Effector memory CD8-positive, alpha-beta T cell (primary cell): ENCODE data around the gene FOXO6.

Experiments
- ATAC-seq: fragments of 150-1000 bp; cut with Tn5 transposase; replicated peaks from 2 replicates; pipeline ENCODE4 v1.10.0; 2021; ENCODE audit warnings: mild to moderate bottlenecking, moderate library complexity
- DNase-seq, 3 experiments: peaks; one replicate each; pipeline ENCODE4 v3.0.0; 2021
- H3K27ac Mint-ChIP-seq, 2 donors: one replicate each; pipeline ENCODE4 v1.8.0; 2022; ENCODE audit warnings: mild to moderate bottlenecking in 2 of 2, mixed read lengths in 2 of 2, moderate library complexity in 2 of 2
- H3K27me3 Mint-ChIP-seq, 2 donors: one replicate each; pipeline ENCODE4 v1.8.0; 2022; ENCODE audit warnings: mixed read lengths in 2 of 2
- H3K36me3 Mint-ChIP-seq: one replicate; pipeline ENCODE4 v1.8.0; 2022; ENCODE audit warnings: mild to moderate bottlenecking, moderate library complexity, mixed read lengths; ENCODE audit not compliant: insufficient read depth
- H3K4me1 Mint-ChIP-seq, 2 donors: one replicate each; pipeline ENCODE4 v1.8.0; 2022; ENCODE audit warnings: low read depth in 2 of 2, mixed read lengths in 2 of 2
- H3K4me3 Mint-ChIP-seq, 2 donors: one replicate each; pipeline ENCODE4 v1.8.0; 2022; ENCODE audit warnings: mild to moderate bottlenecking in 2 of 2, mixed read lengths in 2 of 2, moderate library complexity in 2 of 2
- H3K9me3 Mint-ChIP-seq, 2 donors: one replicate each; pipeline ENCODE4 v1.8.0; 2022; ENCODE audit warnings: mixed read lengths in 2 of 2

Gene FOXO6

GRCh38 chr1:41350055-41350378 lies 11.2 kb upstream of the FOXO6 start:
- Mint-ChIP-seq H3K9me3 (no peaks in the 10 kb centered on the region), H3K36me3 (peaks cover 4% of the 10 kb centered on the region), H3K4me3 (no peak overlapping the region), H3K27ac (no peak overlapping the region), H3K4me1 (peaks cover 0 to 4% of the 10 kb centered on the region in 2 donors), H3K27me3 (peaks cover 11 to 27% of the 10 kb centered on the region in 2 donors)
- DNase-seq (no peak), ATAC-seq (no peak)

GRCh38 chr1:41351262-41352151 lies 9.7 kb upstream of the FOXO6 start:
- DNase-seq (no peak), ATAC-seq (no peak)
- peaks cover 0 to 4% of the 10 kb centered on the region in 2 donors for H3K4me1 Mint-ChIP-seq
- no peaks in the 10 kb centered on the region for H3K9me3 Mint-ChIP-seq
- H3K4me3 Mint-ChIP-seq: no peak overlapping the region
- H3K27ac Mint-ChIP-seq: no peak overlapping the region
- H3K27me3 Mint-ChIP-seq: peaks cover 11 to 27% of the 10 kb centered on the region in 2 donors
- H3K36me3 Mint-ChIP-seq: peaks cover 2% of the 10 kb centered on the region

GRCh38 chr1:41353744-41354143 lies 7.5 kb upstream of the FOXO6 start:
- no peak for ATAC-seq
- H3K4me3 Mint-ChIP-seq: no peak overlapping the region
- peaks cover 19 to 37% of the 10 kb centered on the region in 2 donors for H3K27me3 Mint-ChIP-seq
- no peaks in the 10 kb centered on the region for H3K36me3 Mint-ChIP-seq
- no peaks in the 10 kb centered on the region for H3K9me3 Mint-ChIP-seq
- DNase-seq: no peak
- H3K27ac Mint-ChIP-seq: no peak overlapping the region
- H3K4me1 Mint-ChIP-seq: peaks cover 0 to 4% of the 10 kb centered on the region in 2 donors

DNA sequence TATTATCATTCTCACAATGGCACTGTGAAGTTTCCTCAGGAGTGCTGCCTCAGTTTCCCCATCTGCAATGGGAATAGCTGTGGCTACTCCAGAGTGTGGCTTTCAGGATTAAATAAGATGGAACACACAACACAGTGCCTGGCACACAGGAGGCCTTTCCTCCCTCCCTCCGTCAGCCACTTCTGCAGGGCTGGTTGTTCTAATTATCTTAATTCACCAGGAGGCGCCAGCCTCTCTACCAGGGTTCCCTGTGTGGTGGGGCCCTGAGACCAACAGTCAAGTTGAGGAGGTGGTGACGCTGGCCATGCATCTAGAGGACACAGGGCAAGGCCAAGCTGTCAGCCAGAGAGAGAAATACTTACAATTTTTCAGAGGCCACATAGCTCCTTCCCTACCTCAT lies 6.3 kb upstream of the FOXO6 start:
- DNase-seq (no peak), ATAC-seq (no peak)
- Mint-ChIP-seq H3K9me3 (no peaks in the 10 kb centered on the region), H3K27me3 (peaks cover 16 to 25% of the 10 kb centered on the region in 2 donors), H3K27ac (no peak overlapping the region), H3K4me3 (no peak overlapping the region), H3K4me1 (peaks cover 0 to 4% of the 10 kb centered on the region in 2 donors), H3K36me3 (peaks cover 3% of the 10 kb centered on the region)

- DNase-seq (no peak), ATAC-seq (no peak)
- no peak overlapping the region for H3K4me3 Mint-ChIP-seq
- H3K9me3 Mint-ChIP-seq: no peaks in the 10 kb centered on the region
- peaks cover 14 to 21% of the 10 kb centered on the region in 2 donors for H3K27me3 Mint-ChIP-seq
- no peak overlapping the region for H3K27ac Mint-ChIP-seq
- H3K36me3 Mint-ChIP-seq: peaks cover 3% of the 10 kb centered on the region
- peaks cover 0 to 4% of the 10 kb centered on the region in 2 donors for H3K4me1 Mint-ChIP-seq
These were observed 5.9 kb upstream of the FOXO6 start for GRCh38 chr1:41355356-41355755.

GRCh38 chr1:41355761-41356160 lies 5.5 kb upstream of the FOXO6 start:
- ATAC-seq (no peak), DNase-seq (no peak)
- H3K4me1 Mint-ChIP-seq: peaks cover 0 to 5% of the 10 kb centered on the region in 2 donors
- no peaks in the 10 kb centered on the region for H3K9me3 Mint-ChIP-seq
- H3K27ac Mint-ChIP-seq: no peak overlapping the region
- H3K27me3 Mint-ChIP-seq: peaks cover 14 to 20% of the 10 kb centered on the region in 2 donors
- H3K4me3 Mint-ChIP-seq: no peak overlapping the region
- peaks cover 3% of the 10 kb centered on the region for H3K36me3 Mint-ChIP-seq

DNA sequence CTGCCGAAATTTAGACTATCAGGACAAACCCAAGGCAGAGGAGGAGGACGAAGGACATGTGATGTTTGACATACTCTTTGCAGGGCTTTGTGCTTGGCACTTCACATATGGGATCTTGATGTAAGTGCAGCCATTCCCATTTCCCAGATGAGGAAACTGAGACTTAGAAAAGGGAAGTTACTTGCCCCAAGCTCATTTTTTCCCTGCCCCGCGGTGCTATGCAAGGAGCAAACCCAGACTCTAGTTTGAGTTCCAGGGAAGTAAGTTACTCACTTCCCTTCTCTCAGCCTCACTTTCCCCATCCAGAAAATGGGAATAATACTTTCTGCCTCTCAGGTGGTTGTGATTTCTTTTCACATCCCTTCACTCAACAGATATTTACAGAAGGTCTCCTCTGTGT lies 4.5 kb upstream of the FOXO6 start:
- no peaks in the 10 kb centered on the region for H3K9me3 Mint-ChIP-seq
- H3K27me3 Mint-ChIP-seq: peaks cover 14 to 20% of the 10 kb centered on the region in 2 donors

DNA sequence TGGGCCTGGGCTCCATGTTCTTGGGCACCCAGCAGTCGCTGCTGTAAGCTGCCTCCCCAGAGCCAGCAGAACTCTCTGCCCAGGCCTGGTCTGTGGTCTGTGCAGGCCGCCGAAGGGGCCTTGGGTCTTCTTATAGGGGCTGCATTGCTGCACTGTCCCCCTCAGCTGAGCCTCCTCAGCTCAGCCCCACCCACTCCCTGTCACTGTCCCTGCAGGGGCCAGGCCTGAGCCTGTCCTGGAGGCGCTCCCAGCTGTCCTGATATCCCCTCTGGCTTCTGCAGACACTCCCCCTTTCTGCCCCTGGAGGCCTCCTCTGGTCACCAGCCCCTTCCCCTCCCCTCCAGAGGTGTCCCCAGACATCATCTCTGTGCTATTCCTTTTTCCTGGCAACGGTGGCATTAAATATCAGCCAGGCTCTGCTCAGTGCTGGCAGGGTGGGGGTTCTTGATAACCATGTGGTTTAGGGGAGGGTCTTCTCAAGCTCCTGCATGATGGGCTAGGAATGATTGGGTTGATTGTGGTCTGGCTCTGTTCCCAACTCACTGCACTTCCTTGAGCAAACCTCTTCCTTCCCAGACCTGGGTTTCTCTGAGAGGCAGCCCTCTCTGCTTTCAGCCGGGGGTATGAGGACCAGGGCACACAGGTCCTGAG lies 3.7 kb upstream of the FOXO6 start:
- peaks cover 0 to 9% of the 10 kb centered on the region in 2 donors for H3K4me1 Mint-ChIP-seq
- H3K27me3 Mint-ChIP-seq: peaks cover 15 to 22% of the 10 kb centered on the region in 2 donors
- H3K36me3 Mint-ChIP-seq: peaks cover 3% of the 10 kb centered on the region
- no peaks in the 10 kb centered on the region for H3K9me3 Mint-ChIP-seq
- H3K27ac Mint-ChIP-seq: peak overlapping the region; percentile 55 to 68
- DNase-seq: no peak
- ATAC-seq: no peak
- no peak overlapping the region for H3K4me3 Mint-ChIP-seq

More for the DNA sequence above, 4.5 kb upstream of the FOXO6 start:
- no peak overlapping the region for H3K4me3 Mint-ChIP-seq
- DNase-seq (no peak), ATAC-seq (no peak)
- peaks cover 3% of the 10 kb centered on the region for H3K36me3 Mint-ChIP-seq
- H3K4me1 Mint-ChIP-seq: peaks cover 0 to 5% of the 10 kb centered on the region in 2 donors
- no peak overlapping the region for H3K27ac Mint-ChIP-seq

GRCh38 chr1:41358131-41359021 lies 2.9 kb upstream of the FOXO6 start:
- peaks cover 7 to 12% of the 10 kb centered on the region in 2 donors for H3K4me1 Mint-ChIP-seq
- DNase-seq: no peak
- peaks cover 22 to 30% of the 10 kb centered on the region in 2 donors for H3K27me3 Mint-ChIP-seq
- ATAC-seq: no peak
- peaks cover 7% of the 10 kb centered on the region for H3K36me3 Mint-ChIP-seq
- H3K4me3 Mint-ChIP-seq: no peak overlapping the region
- H3K9me3 Mint-ChIP-seq: no peaks in the 10 kb centered on the region
- peak overlapping the region; percentile 8 to 68 for H3K27ac Mint-ChIP-seq

GRCh38 chr1:41359211-41360073 lies 1.8 kb upstream of the FOXO6 start:
- H3K27me3 Mint-ChIP-seq: peaks cover 23 to 32% of the 10 kb centered on the region in 2 donors
- H3K36me3 Mint-ChIP-seq: peaks cover 7% of the 10 kb centered on the region
- peaks cover 7 to 13% of the 10 kb centered on the region in 2 donors for H3K4me1 Mint-ChIP-seq
- H3K27ac Mint-ChIP-seq: peak overlapping the region; percentile 8 to 68
- no peaks in the 10 kb centered on the region for H3K9me3 Mint-ChIP-seq
- H3K4me3 Mint-ChIP-seq: peak overlapping the region; percentile 47 to 64
- no peak for DNase-seq
- ATAC-seq: no peak

DNA sequence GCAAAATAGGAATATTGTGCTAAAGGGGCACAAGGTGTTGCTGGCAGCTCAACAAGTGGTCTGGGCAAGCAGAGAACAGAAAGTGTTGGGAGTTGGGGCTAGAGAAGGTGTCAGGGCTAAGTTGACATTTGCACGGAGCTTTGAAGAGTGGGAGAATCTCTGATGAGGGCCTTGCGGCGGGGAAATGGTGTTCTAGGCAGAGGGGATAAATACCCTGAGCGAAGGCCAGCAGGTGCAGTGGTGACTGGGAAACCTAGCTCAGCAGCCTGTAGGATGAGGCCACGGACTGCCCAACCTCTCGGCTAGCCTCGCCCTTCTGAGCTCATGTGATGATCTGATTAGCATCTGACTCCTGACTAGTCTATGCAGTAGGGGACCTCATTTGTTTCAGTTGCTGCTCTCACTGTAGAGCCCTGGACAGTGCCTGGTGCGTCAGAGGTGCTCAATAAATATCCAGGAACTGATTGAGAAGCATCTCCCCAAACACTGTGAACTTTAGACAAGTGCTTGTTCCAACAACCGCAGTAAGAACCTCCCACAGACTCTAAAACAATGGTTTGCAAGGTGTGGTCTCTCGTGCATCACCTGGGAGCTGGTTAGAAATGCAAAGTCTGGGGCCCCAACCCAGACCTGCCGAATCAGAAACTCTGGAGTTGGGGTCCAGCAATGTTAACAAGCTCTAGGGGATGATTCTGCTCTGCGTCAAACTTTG lies 1.0 kb upstream of the FOXO6 start:
- ATAC-seq: no peak
- Mint-ChIP-seq H3K27ac (peak overlapping the region; percentile 8 to 68), H3K4me1 (peaks cover 7 to 17% of the 10 kb centered on the region in 2 donors), H3K27me3 (peaks cover 23 to 40% of the 10 kb centered on the region in 2 donors), H3K36me3 (peaks cover 7% of the 10 kb centered on the region), H3K9me3 (no peaks in the 10 kb centered on the region), H3K4me3 (peak overlapping the region; percentile 60 to 64)
- DNase-seq: no peak
